Vagina (tissue), 2 donors: ENCODE results near the gene TK2. TPM values are rescaled to one million over a fixed set of nuclear protein-coding genes. Genes with fewer than 3 reads are reported as not detected.
"Not testable (repeated sequence)": the region's sequence is repeated elsewhere in the genome, so short reads cannot be mapped to it uniquely, and the experiment has no call there.

ENCODE experiments used
- DNase-seq, 2 donors: peaks; one replicate each; pipeline ENCODE4 v3.0.0-alpha.2; 2017; ENCODE audit errors: extremely low spot score in 2 of 2
- H3K27ac ChIP-seq: fragments of 200-600 bp; sonication (generic); one replicate; pipeline ENCODE4 v1.5.1; 2019
- H3K27me3 ChIP-seq: fragments of 200-600 bp; sonication (generic); one replicate; pipeline ENCODE4 v1.5.1; 2019
- H3K36me3 ChIP-seq, 2 donors: fragments of 200-600 bp; sonication (generic); one replicate each; pipeline ENCODE4 v1.5.1; 2017 to 2019
- H3K4me1 ChIP-seq: fragments of 200-600 bp; sonication (generic); one replicate; pipeline ENCODE4 v1.5.1; 2019
- H3K4me3 ChIP-seq, 2 donors: fragments of 200-600 bp; sonication (generic); 1 replicate in 1 of 2; 2 replicates in 1 of 2; pipeline ENCODE4 v1.5.1; 2016 to 2019
- H3K9me3 ChIP-seq: fragments of 200-600 bp; sonication (generic); one replicate; pipeline ENCODE4 v1.5.1; 2019
- CTCF ChIP-seq, 3 experiments: fragments of 450-650 bp in 2 of 3; fragments of 200-600 bp in 1 of 3; sonication (generic) in 1 of 3; IDR thresholded peaks; one replicate each; pipeline ENCODE4 v1.5.1; 2017 to 2019; ENCODE audit warnings: antibody characterized with exemption in 3 of 3, mild to moderate bottlenecking in 2 of 3, moderate library complexity in 2 of 3
- POLR2A ChIP-seq, 2 donors: fragments of 450-650 bp; IDR thresholded peaks; one replicate each; pipeline ENCODE4 v1.6.1; 2017; ENCODE audit warnings: antibody characterized with exemption in 2 of 2, mild to moderate bottlenecking in 2 of 2, moderate library complexity in 2 of 2
- POLR2AphosphoS5 ChIP-seq, 2 donors: sonication (generic); formaldehyde crosslinking; IDR thresholded peaks; one replicate each; pipeline ENCODE4 v1.9.0; 2017; ENCODE audit warnings: antibody characterized with exemption in 2 of 2, mild to moderate bottlenecking in 2 of 2, low read depth in 1 of 2; ENCODE audit not compliant: insufficient read depth in 1 of 2
- intact Hi-C: fragments of 100-400 bp; cut with DNase I; formaldehyde crosslinking; loops from one replicate; pipeline ENCODE4 v1.15.1; 2023
- total RNA-seq: library from RNA; depleted of rRNA; stranded (reverse); fragments of >200 nt; gene quantifications from one replicate; pipeline ENCODE4 v1.2.3, GENCODE V29; 2016

Gene TK2
- total RNA-seq, 1 donor from 2014 or later = 43.2 TPM

DNA sequence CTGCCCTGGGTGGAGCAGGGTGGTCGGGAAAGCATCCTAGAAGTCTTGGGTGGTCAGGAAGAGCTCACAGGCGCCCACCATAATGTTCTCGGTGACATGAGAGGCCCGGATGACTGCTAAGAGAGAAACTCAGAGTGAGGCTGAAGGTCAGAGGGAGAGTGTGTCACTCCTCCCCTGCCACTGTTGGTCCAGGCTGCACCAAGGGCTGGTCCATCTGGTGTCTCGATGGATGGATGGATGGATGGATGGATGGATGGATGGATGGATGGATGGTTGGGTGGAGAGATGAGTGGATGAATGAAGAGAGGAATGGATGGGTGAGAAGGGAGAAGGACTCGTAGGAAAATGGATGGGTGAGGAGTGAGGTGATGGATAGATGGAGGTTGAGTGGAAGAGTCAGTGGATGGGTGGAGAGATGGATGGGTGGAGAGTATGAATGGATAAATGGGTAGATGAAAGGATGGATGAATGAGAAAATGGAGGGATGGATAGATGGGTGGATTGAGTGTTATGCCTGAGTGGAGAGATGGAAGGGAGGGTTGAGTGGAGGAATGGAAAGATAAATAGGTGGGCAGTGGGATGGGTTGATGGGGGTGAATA is 79.9 kb downstream of the TK2 start:
- Histone ChIP-seq H3K4me3 (no peak overlapping the region), H3K9me3 (peaks cover 5% of the 10 kb centered on the region), H3K27me3 (no peaks in the 10 kb centered on the region), H3K4me1 (no peaks in the 10 kb centered on the region), H3K27ac (no peak overlapping the region), H3K36me3 (no peaks in the 10 kb centered on the region)
- no peak for TF ChIP-seq POLR2AphosphoS5 (IDR thresholded peaks at IDR 0.05; ENCODE audit: insufficient read depth in 1 of 2, low read depth in 1 of 2)
- no peak for TF ChIP-seq POLR2A (IDR thresholded peaks at IDR 0.05)
- intact Hi-C loops = no loop called here
- no peak for DNase-seq

- Histone ChIP-seq H3K36me3 (no peaks in the 10 kb centered on the region), H3K27ac (no peak overlapping the region), H3K4me3 (no peak overlapping the region), H3K9me3 (peaks cover 5% of the 10 kb centered on the region), H3K27me3 (no peaks in the 10 kb centered on the region), H3K4me1 (no peaks in the 10 kb centered on the region)
- intact Hi-C loops = no loop called here
- no peak for DNase-seq
- TF ChIP-seq CTCF (IDR thresholded peaks at IDR 0.05) (no peak), POLR2A (IDR thresholded peaks at IDR 0.05) (no peak), POLR2AphosphoS5 (IDR thresholded peaks at IDR 0.05; ENCODE audit: insufficient read depth in 1 of 2, low read depth in 1 of 2) (no peak)
These were observed 80.5 kb downstream of the TK2 start for GRCh38 chr16:66469291-66469946.

DNA sequence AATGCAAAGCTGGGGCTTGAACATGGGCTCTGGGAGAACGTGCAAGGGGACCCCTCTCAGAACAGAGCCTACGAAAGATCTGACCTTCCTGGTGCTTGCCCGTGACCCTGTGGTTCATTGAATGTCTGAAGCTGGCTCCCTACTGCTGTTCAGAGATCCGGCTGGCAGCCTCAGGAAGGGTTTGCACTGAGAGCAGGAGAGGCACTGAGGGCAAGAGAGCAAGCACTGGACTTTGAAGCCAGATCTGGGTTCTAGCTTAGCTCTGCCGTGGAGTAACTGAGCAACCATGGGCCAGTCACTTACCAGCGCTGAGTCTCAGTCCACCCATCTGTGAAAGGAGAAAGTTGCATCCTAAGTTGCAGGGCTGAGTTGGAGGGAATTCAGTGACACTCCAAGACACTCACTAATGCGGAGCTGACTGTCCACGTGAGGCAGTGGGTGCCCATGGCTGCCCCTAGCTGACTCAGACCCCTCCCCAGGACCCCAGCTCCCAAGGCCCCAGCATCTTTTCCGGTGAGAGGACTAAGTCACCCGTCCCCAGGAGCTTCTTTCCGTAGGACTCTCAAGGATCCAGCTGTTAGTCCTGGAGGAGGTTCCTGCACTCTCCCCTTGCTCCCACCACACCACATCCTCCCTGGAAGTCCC is 81.5 kb downstream of the TK2 start:
- no peaks in the 10 kb centered on the region for H3K36me3 ChIP-seq
- peaks cover 5% of the 10 kb centered on the region for H3K9me3 ChIP-seq
- no peak for DNase-seq
- TF ChIP-seq POLR2AphosphoS5 (IDR thresholded peaks at IDR 0.05; ENCODE audit: insufficient read depth in 1 of 2, low read depth in 1 of 2) (no peak), CTCF (IDR thresholded peaks at IDR 0.05) (no peak), POLR2A (IDR thresholded peaks at IDR 0.05) (no peak)
- no peak overlapping the region for H3K4me3 ChIP-seq
- H3K27me3 ChIP-seq = no peaks in the 10 kb centered on the region
- no peaks in the 10 kb centered on the region for H3K4me1 ChIP-seq
- no peak overlapping the region for H3K27ac ChIP-seq
- intact Hi-C loops = no loop called here

DNA sequence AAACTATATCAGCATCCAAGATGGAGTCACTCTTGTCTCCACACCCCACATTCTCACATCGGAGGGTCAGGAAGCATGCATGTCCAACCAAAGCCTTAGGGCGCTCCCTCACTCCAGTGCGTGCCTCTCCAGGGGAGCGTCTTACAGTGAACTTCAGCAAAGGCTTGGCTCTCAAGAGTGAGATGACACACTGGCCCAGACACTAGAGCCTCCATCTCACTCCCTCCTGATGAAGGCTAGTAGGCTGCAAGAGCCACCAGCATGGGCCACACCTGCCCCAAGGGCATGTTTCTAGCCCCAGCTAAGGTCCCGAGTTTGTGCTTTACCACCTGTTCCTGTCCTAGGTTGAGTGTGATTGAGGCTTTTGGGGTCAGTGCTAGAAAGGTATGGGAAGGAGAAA is 82.3 kb downstream of the TK2 start:
- intact Hi-C loops = no loop called here
- no peak overlapping the region for H3K4me3 ChIP-seq
- DNase-seq = no peak
- H3K27ac ChIP-seq = no peak overlapping the region
- TF ChIP-seq CTCF (IDR thresholded peaks at IDR 0.05) (no peak), POLR2AphosphoS5 (IDR thresholded peaks at IDR 0.05; ENCODE audit: insufficient read depth in 1 of 2, low read depth in 1 of 2) (no peak), POLR2A (IDR thresholded peaks at IDR 0.05) (no peak)
- H3K4me1 ChIP-seq = no peaks in the 10 kb centered on the region
- H3K9me3 ChIP-seq = peaks cover 5% of the 10 kb centered on the region
- no peaks in the 10 kb centered on the region for H3K27me3 ChIP-seq
- H3K36me3 ChIP-seq = no peaks in the 10 kb centered on the region

DNA sequence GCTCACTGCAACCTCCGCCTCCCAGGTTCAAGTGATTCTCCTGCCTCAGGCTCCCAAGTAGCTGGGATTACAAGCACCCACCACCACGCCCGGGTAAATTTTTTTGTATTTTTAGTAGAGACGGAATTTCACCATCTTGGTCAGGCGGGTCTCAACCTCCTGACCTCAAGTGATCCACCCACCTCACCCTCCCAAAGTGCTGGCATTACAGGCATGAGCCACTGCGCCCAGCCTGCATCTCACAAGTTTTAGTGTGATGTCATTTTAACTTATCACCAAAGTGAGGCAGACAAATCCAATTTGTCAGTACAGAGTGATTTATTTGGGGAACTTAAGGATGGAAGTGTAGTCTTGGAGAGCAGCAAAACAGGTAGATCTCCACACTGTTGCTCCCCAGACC is 83.3 kb downstream of the TK2 start:
- H3K27me3 ChIP-seq, intact Hi-C loops, H3K4me1 ChIP-seq, H3K36me3 ChIP-seq, H3K4me3 ChIP-seq, H3K9me3 ChIP-seq, DNase-seq, H3K27ac ChIP-seq: not testable (repeated sequence)

DNA sequence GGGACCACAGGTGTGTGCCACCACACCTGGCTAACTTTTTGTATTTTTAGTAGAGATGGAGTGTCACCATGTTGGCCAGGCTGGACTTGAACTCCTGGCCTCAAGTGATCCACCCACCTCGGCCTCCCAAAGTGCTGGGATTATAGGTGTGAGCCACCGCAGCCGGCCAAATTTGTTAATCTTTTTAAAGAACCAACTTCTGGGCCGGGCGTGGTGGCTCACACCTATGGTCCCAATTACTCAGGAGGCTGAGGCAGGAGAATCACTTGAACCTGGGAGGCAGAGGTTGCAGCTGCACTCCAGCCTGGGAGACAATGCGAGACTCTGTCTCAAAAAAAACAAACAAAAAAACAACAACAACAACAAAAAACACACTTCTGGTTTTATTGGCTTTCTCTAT is 84.0 kb downstream of the TK2 start:
- H3K27ac ChIP-seq, H3K9me3 ChIP-seq, H3K36me3 ChIP-seq, DNase-seq, intact Hi-C loops, H3K4me1 ChIP-seq, H3K4me3 ChIP-seq, H3K27me3 ChIP-seq: not testable (repeated sequence)
